GM10266 (cell line): Measurements from ENCODE around the gene KATNB1.
A peak's percentile ranks its signal among the peaks of the same experiment; 100 is the strongest.

Experiments used
- DNase-seq: peaks from one replicate; pipeline ENCODE4 v3.0.0; 2012; ENCODE audit errors: extremely low spot score
- CTCF ChIP-seq: IDR thresholded peaks from 2 replicates; pipeline ENCODE4 v1.5.1; 2012; ENCODE audit warnings: mild to moderate bottlenecking, low read depth; ENCODE audit not compliant: control insufficient read depth, insufficient read depth; ENCODE audit errors: missing control alignments

KATNB1 gene

GRCh38 chr16:57762365-57763040 is 26.9 kb downstream of the KATNB1 start:
- DNase-seq: no peak
- no peak for TF ChIP-seq CTCF

- TF ChIP-seq CTCF: no peak
- no peak for DNase-seq
Observed at GRCh38 chr16:57763285-57764005, 27.9 kb downstream of the KATNB1 start.

- TF ChIP-seq CTCF: no peak
- DNase-seq: no peak
Observed at GRCh38 chr16:57764006-57764340, 28.4 kb downstream of the KATNB1 start.

GRCh38 chr16:57764341-57765159 is 29.0 kb downstream of the KATNB1 start:
- peak; percentile 72 for DNase-seq
- no peak for TF ChIP-seq CTCF

- TF ChIP-seq CTCF: no peak
- no peak for DNase-seq
Observed at GRCh38 chr16:57765160-57765728, 29.7 kb downstream of the KATNB1 start.

GRCh38 chr16:57766714-57767348 is 31.3 kb downstream of the KATNB1 start:
- no peak for DNase-seq

More at GRCh38 chr16:57766714-57767348, 31.3 kb downstream of the KATNB1 start:
- TF ChIP-seq CTCF: no peak
